GM21528 (cell line): ENCODE data around the gene PNPLA6.

Experiments used
- ATAC-seq: cut with Tn5 transposase; IDR thresholded peaks from one replicate; pipeline ENCODE4 v1.9.1; 2021; ENCODE audit warnings: mild to moderate bottlenecking, moderate library complexity; ENCODE audit not compliant: unreplicated experiment, low FRiP score

PNPLA6 gene

GRCh38 chr19:7535047-7535997 is at the start of gene PNPLA6:
TSS of gene PNPLA6 (plus strand) at chr19:7535717. CDS start at chr19:7535789, 72 bp downstream.
- peak; percentile 62 for ATAC-seq

GRCh38 chr19:7486923-7487322 is 48.6 kb upstream of the PNPLA6 start:
- ATAC-seq: no peak

GRCh38 chr19:7488736-7489353 is 46.7 kb upstream of the PNPLA6 start, which contains the start of gene PEX11G:
TSS of gene PEX11G (minus strand) at chr19:7489035. CDS start at chr19:7489010, 25 bp downstream.
- ATAC-seq: no peak

- ATAC-seq: no peak
These were observed 45.9 kb upstream of the PNPLA6 start for GRCh38 chr19:7489609-7490044.

- no peak for ATAC-seq
These were observed 43.4 kb upstream of the PNPLA6 start for GRCh38 chr19:7492142-7492541.

- ATAC-seq: no peak
These were observed 43.0 kb upstream of the PNPLA6 start for GRCh38 chr19:7492558-7492957.

- ATAC-seq: no peak
These were observed 41.0 kb upstream of the PNPLA6 start for GRCh38 chr19:7494416-7495098.

GRCh38 chr19:7497292-7497691 is 38.2 kb upstream of the PNPLA6 start:
- ATAC-seq: no peak

GRCh38 chr19:7500811-7501450 is 34.6 kb upstream of the PNPLA6 start:
- no peak for ATAC-seq

GRCh38 chr19:7502552-7502951 is 33.0 kb upstream of the PNPLA6 start:
- ATAC-seq: no peak

GRCh38 chr19:7504684-7505083 is 30.8 kb upstream of the PNPLA6 start:
- ATAC-seq: no peak

- ATAC-seq: no peak
These were observed 30.2 kb upstream of the PNPLA6 start for GRCh38 chr19:7505288-7505681.

- ATAC-seq: no peak
These were observed 29.7 kb upstream of the PNPLA6 start for GRCh38 chr19:7505682-7506384.

- ATAC-seq: no peak
These were observed 28.9 kb upstream of the PNPLA6 start for GRCh38 chr19:7506385-7507328.

GRCh38 chr19:7507884-7508283 is 27.6 kb upstream of the PNPLA6 start:
- ATAC-seq: no peak

- no peak for ATAC-seq
These were observed 25.9 kb upstream of the PNPLA6 start for GRCh38 chr19:7509625-7510024.

GRCh38 chr19:7512400-7512851 is 23.1 kb upstream of the PNPLA6 start:
- no peak for ATAC-seq

- no peak for ATAC-seq
These were observed 21.5 kb upstream of the PNPLA6 start for GRCh38 chr19:7513809-7514642.
